Activated T-helper 9 cell treated with anti-CD3 and anti-CD28 coated beads, Interleukin-2, amount 50 U/mL, for 16 hours (primary cell): ENCODE data around the gene TTC33.

Source experiments
- DNase-seq: peaks from one replicate; pipeline ENCODE4 v3.0.0-alpha.2; 2020; ENCODE audit warnings: low read depth

The TTC33 gene

GRCh38 chr5:40480392-40480791 is 275.4 kb downstream of the TTC33 start:
- no peak for DNase-seq

DNA sequence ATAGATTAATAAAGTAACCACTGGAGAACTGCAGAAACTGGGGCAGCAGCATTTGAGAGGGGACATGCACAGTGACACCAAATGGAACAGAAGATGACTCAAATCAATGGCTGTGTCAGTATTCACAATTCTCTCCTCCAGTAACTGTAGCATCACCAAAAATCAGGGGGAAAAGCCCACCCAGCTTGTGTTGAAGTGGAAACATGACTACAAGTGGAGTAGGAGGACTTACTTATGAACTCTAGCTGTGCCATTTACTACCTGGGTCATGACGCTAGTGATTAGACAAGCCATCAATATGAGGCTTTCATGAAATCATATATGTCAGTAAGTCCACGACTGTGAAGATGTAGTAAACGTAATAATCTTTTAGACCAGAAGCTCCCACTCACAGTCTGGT is 275.8 kb downstream of the TTC33 start:
- DNase-seq: no peak

- DNase-seq: no peak
Observed at GRCh38 chr5:40478766-40479165, 277.0 kb downstream of the TTC33 start.

- no peak for DNase-seq
Observed at GRCh38 chr5:40477856-40478546, 277.8 kb downstream of the TTC33 start.

GRCh38 chr5:40475561-40475960 is 280.2 kb downstream of the TTC33 start:
- DNase-seq: no peak

DNA sequence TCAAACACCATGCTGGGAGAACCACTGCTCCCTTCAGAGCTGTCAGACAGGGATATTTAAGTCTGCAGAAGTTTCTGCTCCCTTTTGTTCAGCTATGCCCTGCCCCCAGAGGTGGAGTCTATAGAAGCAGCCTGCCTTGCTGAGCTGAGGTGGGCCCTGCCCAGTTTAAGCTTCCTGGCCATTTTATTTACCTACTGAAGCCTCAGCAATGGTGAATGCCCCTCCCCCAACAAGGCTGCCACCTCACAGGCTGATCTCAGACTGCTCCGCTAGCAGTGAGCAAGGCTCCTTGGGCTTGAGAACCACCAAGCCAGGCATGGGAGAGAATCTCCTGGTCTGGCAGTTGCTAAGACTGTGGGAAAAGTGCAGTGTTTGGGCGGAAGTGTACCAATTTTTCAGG is 281.5 kb downstream of the TTC33 start:
- DNase-seq: no peak

GRCh38 chr5:40465416-40465815 is 290.3 kb downstream of the TTC33 start:
- DNase-seq: no peak

- DNase-seq: no peak
Observed at GRCh38 chr5:40464511-40464910, 291.2 kb downstream of the TTC33 start.
